GM12891 (cell line): ENCODE data around the gene UBR2.

ENCODE experiments used
- POLR2A ChIP-seq: IDR thresholded peaks from 2 replicates; pipeline ENCODE4 v1.6.1; 2011; ENCODE audit warnings: low read depth, low read length, control low read depth
- POLR2AphosphoS5 ChIP-seq: IDR thresholded peaks from 2 replicates; pipeline ENCODE4 v1.6.1; 2011; ENCODE audit warnings: low read depth, low read length, control low read depth
- TAF1 ChIP-seq: IDR thresholded peaks from 2 replicates; pipeline ENCODE4 v1.6.1; 2011; ENCODE audit warnings: low read depth, low read length, control low read depth

DNA sequence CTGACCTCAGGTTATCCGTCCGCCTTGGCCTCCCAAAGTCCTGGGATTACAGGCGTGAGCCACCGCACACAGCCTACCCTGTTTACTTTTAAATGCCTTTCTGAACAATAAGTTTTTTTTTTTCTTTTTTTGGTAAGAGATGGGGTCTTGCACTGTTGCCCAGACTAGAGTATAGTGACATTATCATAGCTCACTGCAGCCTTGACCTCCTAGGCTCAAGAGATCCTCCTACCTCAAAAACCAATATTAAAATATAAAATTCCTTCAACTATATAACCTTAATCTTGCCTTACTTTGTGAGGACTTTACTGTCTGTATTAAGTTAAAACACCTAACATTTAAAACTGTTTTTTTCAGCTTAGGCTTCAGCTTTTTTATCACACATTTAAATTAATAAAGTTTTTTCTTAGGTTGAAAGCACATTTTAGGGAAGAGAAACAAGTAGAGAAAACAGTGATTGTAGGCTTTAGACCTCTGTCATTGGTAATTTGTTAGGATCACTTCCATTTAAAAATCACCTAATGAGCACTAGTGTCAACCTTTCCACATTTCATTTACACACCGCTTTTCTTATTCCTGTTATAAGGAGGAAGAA is 2.9 kb downstream of the UBR2 start:
- TF ChIP-seq POLR2A (no peak), TAF1 (no peak), POLR2AphosphoS5 (no peak)
